Testis (tissue), 3 donors: ENCODE data around the gene CRHR1. TPM values are rescaled to one million over a fixed set of nuclear protein-coding genes. Genes with fewer than 3 reads are reported as not detected.

Experiments
- DNase-seq: peaks from one replicate; pipeline ENCODE4 v3.0.0-alpha.2; 2019
- H3K27ac ChIP-seq, 2 donors: fragments of 200-600 bp; sonication (generic); one replicate each; pipeline ENCODE4 v1.5.1; 2019
- H3K27me3 ChIP-seq: fragments of 200-600 bp; sonication (generic); one replicate; pipeline ENCODE4 v1.5.1; 2019
- H3K36me3 ChIP-seq: fragments of 200-600 bp; sonication (generic); one replicate; pipeline ENCODE4 v1.5.1; 2017; ENCODE audit warnings: low read depth; ENCODE audit errors: missing control alignments
- H3K4me1 ChIP-seq: fragments of 200-600 bp; sonication (generic); one replicate; pipeline ENCODE4 v1.5.1; 2019
- H3K4me3 ChIP-seq, 2 donors: fragments of 200-600 bp; sonication (generic); one replicate each; pipeline ENCODE4 v1.5.1; 2017 to 2019
- H3K9me3 ChIP-seq: fragments of 200-600 bp; sonication (generic); one replicate; pipeline ENCODE4 v1.5.1; 2017
- POLR2A ChIP-seq: fragments of 450-650 bp; IDR thresholded peaks from one replicate; pipeline ENCODE4 v1.6.1; 2017; ENCODE audit warnings: antibody characterized with exemption, mild to moderate bottlenecking, moderate library complexity
- WGBS, 2 donors: methylation state at CpG; one replicate each; pipeline ENCODE4 v1.1.5; 2018; 5-methylcytosine and 5-hydroxymethylcytosine counted together
- intact Hi-C: fragments of 100-400 bp; cut with DNase I; formaldehyde crosslinking; loops from one replicate; pipeline ENCODE4 v1.15.1; 2023; ENCODE audit warnings: low total_unique reads
- polyA plus RNA-seq: library from polyadenylated mRNA; stranded (reverse); fragments of 350-450 nt; fragmentation: Illumina TruSeq; extraction: RNeasy Lipid Tissue Mini Kit (QIAGEN cat#74804); gene quantifications from one replicate; pipeline ENCODE4 v1.2.3, GENCODE V29; 2014; ENCODE audit warnings: low read depth, low replicate concordance; ENCODE audit not compliant: insufficient read depth
- total RNA-seq, 2 donors: library from RNA; depleted of rRNA; stranded (reverse); fragments of >200 nt; gene quantifications; one replicate each; pipeline ENCODE4 v1.2.3, GENCODE V29; 2016
- TF ChIP-seq, protein P1 (sequence below), 3 experiments: fragments of 450-650 bp in 2 of 3; fragments of 200-600 bp in 1 of 3; sonication (generic) in 1 of 3; IDR thresholded peaks; one replicate each; pipeline ENCODE4 v1.5.1; 2016 to 2019; ENCODE audit warnings: antibody characterized with exemption in 3 of 3, mild to moderate bottlenecking in 2 of 3, moderate library complexity in 1 of 3

The CRHR1 gene
- total and polyA plus RNA-seq, 3 donors from 2014 or later: 0.55 to 1.9 (median 0.55) TPM

DNA sequence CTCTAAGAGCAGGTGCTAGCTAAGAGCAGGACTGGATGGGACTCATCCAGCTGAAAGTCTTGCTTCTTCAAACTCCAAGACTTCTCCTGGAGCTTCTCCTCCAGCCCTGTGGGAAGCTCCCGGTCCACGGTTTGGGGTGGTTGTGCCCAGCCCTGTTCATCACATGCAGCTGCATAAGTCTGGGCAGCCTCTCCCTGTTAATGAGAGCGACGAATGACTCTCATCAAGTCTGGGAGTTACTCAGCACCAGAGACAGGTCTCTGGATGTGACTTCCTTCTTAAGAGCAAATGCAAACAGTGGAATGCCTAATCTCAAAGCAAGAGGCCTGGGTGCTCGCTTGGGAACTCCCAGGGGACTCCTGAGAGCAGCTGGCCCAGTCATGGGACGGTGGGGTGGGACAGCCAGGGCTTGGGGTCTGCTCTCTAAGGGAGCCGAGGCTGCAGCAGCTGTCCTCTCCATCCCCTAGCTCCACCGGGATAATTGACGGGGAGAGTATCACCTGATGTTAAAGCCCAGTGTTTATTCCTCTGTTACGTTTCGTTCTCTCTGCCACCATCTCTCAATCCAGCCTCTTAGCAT lies 35.3 kb upstream of the CRHR1 start:
- H3K4me3 ChIP-seq: no peak overlapping the region
- intact Hi-C loops: no loop called here
- H3K9me3 ChIP-seq: no peaks in the 10 kb centered on the region
- H3K27ac ChIP-seq: no peak overlapping the region
- no peak for DNase-seq
- TF ChIP-seq, protein P1, sequence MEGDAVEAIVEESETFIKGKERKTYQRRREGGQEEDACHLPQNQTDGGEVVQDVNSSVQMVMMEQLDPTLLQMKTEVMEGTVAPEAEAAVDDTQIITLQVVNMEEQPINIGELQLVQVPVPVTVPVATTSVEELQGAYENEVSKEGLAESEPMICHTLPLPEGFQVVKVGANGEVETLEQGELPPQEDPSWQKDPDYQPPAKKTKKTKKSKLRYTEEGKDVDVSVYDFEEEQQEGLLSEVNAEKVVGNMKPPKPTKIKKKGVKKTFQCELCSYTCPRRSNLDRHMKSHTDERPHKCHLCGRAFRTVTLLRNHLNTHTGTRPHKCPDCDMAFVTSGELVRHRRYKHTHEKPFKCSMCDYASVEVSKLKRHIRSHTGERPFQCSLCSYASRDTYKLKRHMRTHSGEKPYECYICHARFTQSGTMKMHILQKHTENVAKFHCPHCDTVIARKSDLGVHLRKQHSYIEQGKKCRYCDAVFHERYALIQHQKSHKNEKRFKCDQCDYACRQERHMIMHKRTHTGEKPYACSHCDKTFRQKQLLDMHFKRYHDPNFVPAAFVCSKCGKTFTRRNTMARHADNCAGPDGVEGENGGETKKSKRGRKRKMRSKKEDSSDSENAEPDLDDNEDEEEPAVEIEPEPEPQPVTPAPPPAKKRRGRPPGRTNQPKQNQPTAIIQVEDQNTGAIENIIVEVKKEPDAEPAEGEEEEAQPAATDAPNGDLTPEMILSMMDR (IDR thresholded peaks at IDR 0.05): no peak
- no peak for TF ChIP-seq POLR2A
- WGBS, 2 donors: 72 to 74% methylated on average over 6 to 11 of the region's 11 CpGs
- H3K4me1 ChIP-seq: no peaks in the 10 kb centered on the region
- no peaks in the 10 kb centered on the region for H3K27me3 ChIP-seq
- H3K36me3 ChIP-seq: no peaks in the 10 kb centered on the region

DNA sequence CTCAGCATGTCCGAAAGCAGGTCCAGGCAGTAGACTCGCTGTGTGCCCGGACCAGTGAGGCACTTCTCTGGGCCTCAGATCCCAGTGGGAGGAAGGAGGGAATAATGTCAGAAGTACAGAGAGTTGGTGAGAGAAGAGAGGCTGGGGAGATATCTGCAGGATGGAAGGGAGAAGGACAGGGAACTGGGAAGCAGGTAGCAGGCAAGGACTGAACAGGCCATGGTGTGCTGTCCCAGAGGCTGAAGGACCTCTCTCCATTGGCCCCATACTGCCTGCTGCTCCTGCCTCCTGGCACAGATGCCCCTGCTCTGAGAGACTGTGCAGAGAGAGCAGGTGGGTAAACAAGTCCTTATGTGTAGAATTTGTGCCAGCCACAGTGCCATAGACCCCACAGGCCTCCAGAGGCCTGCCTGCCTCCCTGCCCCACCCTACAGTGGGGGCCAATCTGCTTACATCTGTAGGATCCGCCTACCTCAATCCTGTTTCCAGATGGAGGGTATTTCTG lies 34.2 kb upstream of the CRHR1 start:
- 96 to 97% methylated on average over 3 to 4 of the region's 4 CpGs for WGBS, 2 donors

DNA sequence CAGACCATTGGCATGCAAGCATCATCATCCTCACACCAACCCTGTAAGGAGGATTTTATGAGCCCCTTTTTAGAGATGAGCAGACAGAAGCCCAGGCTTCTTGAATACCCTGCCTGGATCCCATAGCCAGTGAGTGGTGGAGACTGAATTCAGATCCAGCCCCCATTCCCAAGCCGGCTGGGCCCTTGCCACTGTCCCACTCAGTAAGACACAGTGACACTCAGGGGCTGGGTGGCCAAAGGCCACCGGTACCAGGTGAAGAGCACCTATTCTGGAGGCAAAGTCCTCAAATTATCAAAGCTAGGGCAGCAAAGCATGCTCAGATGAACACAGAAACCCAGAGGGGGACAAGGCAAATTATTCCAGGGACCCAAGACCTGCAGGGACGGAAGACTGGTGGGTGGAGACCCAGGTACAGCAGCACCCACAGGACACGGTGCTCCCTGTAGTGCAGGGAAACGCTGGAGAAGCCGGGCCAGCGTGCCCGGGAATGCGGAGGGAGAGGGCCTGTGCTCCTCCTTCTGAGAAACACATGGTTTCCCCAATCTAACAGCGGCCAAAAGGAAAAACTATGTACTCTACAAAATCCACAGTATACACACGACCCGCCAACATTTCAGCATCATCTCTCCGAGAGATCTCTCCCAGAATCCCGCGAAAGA lies 33.2 kb upstream of the CRHR1 start:
- no peak for DNase-seq
- intact Hi-C loops: no loop called here
- H3K36me3 ChIP-seq: no peaks in the 10 kb centered on the region
- H3K4me1 ChIP-seq: no peaks in the 10 kb centered on the region
- H3K4me3 ChIP-seq: no peak overlapping the region
- TF ChIP-seq POLR2A: no peak
- TF ChIP-seq, protein P1 (IDR thresholded peaks at IDR 0.05): no peak
- no peaks in the 10 kb centered on the region for H3K27me3 ChIP-seq
- H3K9me3 ChIP-seq: no peaks in the 10 kb centered on the region
- 89 to 93% methylated on average over 14 to 15 of the region's 15 CpGs for WGBS, 2 donors
- H3K27ac ChIP-seq: no peak overlapping the region

More for the DNA sequence above, 34.2 kb upstream of the CRHR1 start:
- intact Hi-C loops: no loop called here
- Histone ChIP-seq H3K4me3 (no peak overlapping the region), H3K9me3 (no peaks in the 10 kb centered on the region), H3K36me3 (no peaks in the 10 kb centered on the region), H3K27me3 (no peaks in the 10 kb centered on the region), H3K4me1 (no peaks in the 10 kb centered on the region), H3K27ac (no peak overlapping the region)
- DNase-seq: no peak
- no peak for TF ChIP-seq POLR2A
- TF ChIP-seq, protein P1 (IDR thresholded peaks at IDR 0.05): no peak

DNA sequence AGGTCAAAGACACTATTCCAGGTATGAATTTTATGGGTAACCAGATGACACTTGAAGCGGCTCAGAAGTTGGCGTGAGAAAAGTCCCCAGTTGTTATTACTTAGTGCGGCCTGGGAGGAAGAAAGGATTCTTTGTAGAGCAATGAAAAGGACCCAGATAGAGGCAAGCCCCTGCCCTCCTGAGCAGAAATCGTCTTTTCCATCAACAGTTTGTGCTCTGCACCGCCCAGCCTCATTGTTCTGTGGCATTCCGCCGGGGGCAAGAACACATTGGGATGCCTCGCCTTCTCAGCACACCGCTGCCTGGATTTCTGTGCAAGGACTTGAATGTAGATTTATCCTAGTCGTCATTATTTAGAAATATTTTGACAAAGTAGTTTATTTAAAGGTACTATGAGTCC lies 32.7 kb upstream of the CRHR1 start:
- no peak for DNase-seq
- Histone ChIP-seq H3K36me3 (no peaks in the 10 kb centered on the region), H3K4me3 (no peak overlapping the region), H3K27me3 (no peaks in the 10 kb centered on the region), H3K27ac (no peak overlapping the region), H3K4me1 (no peaks in the 10 kb centered on the region), H3K9me3 (no peaks in the 10 kb centered on the region)
- intact Hi-C loops: no loop called here
- 74 to 85% methylated on average over 10 of the region's 10 CpGs for WGBS, 2 donors
- TF ChIP-seq POLR2A: no peak
- TF ChIP-seq, protein P1 (IDR thresholded peaks at IDR 0.05): no peak
